Measurements from ENCODE around the gene OR2L8.

DNA sequence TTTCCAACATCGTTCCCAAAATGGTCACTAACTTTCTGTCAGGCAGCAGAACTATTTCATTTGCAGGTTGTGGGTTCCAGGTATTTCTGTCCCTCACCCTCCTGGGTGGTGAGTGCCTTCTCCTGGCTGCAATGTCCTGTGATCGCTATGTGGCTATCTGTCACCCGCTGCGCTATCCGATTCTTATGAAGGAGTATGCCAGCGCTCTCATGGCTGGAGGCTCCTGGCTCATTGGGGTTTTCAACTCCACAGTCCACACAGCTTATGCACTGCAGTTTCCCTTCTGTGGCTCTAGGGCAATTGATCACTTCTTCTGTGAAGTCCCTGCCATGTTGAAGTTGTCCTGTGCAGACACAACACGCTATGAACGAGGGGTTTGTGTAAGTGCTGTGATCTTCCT lies 14.7 kb upstream of the OR2L8 start:
- TF ChIP-seq POLR2A (IDR thresholded peaks at IDR 0.05) = no peak
- TF ChIP-seq, protein P1, sequence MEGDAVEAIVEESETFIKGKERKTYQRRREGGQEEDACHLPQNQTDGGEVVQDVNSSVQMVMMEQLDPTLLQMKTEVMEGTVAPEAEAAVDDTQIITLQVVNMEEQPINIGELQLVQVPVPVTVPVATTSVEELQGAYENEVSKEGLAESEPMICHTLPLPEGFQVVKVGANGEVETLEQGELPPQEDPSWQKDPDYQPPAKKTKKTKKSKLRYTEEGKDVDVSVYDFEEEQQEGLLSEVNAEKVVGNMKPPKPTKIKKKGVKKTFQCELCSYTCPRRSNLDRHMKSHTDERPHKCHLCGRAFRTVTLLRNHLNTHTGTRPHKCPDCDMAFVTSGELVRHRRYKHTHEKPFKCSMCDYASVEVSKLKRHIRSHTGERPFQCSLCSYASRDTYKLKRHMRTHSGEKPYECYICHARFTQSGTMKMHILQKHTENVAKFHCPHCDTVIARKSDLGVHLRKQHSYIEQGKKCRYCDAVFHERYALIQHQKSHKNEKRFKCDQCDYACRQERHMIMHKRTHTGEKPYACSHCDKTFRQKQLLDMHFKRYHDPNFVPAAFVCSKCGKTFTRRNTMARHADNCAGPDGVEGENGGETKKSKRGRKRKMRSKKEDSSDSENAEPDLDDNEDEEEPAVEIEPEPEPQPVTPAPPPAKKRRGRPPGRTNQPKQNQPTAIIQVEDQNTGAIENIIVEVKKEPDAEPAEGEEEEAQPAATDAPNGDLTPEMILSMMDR (IDR thresholded peaks at IDR 0.05) = no peak
- no peak for TF ChIP-seq POLR2AphosphoS5 (IDR thresholded peaks at IDR 0.05)
